ENCODE data around the gene ZSWIM5.

DNA sequence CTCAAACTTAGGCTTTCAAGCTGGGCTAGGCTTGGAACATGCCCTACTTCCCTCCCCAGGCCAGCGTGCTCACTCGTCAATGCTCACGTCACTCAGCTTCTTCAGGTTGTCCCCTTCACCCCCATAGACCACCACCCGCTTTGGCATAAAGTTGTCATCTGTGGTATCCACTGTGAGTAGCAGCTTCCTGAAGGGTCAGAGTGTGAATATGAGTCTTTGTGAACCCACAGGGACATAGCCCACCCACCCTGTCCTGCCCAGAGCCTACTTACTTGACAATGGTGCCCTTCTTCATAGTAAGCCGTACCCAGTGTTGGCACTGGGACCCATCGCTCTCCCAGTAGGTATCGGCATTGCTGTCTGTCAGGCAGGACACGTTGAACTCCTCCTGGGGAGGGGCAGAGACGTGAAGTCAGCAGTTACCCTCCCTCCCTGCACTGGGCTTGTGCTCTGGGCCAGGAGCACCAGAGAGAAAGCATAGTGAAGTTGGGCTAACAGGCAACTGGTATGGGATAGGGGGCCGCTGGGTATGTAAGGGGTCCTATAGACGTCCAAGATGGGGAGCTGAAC, 197.0 kb downstream of the ZSWIM5 start:
- TF ChIP-seq GATA2 (IDR thresholded peaks at IDR 0.05; ENCODE audit: low read depth, low read length) (no peak), GATA3 (IDR thresholded peaks at IDR 0.05; ENCODE audit: low read depth, low read length) (no peak)

All from SH-SY5Y (cell line).